Fibroblast of lung (primary cell): ENCODE results near the gene TSSC4. TPM values are rescaled to one million over a fixed set of nuclear protein-coding genes. Genes with fewer than 3 reads are reported as not detected.

ENCODE experiments used
- DNase-seq, 2 donors: peaks; one replicate each; pipeline versions ENCODE4 v3.0.0 to v3.0.0-alpha.2; 2010; ENCODE audit warnings: low read depth in 2 of 2
- H2AFZ ChIP-seq: 2 replicates; pipeline ENCODE4 v1.5.1; 2012; ENCODE audit warnings: low read length, control low read depth, inconsistent platforms
- H3K27ac ChIP-seq: 2 replicates; pipeline ENCODE4 v1.5.1; 2011; ENCODE audit warnings: low read length, control low read depth; ENCODE audit not compliant: insufficient read depth
- H3K27me3 ChIP-seq: 2 replicates; pipeline ENCODE4 v1.5.1; 2011; ENCODE audit warnings: mild to moderate bottlenecking, low read length; ENCODE audit not compliant: control insufficient read depth, insufficient read depth
- H3K36me3 ChIP-seq: 2 replicates; pipeline ENCODE4 v1.5.1; 2011; ENCODE audit warnings: low read length; ENCODE audit not compliant: control insufficient read depth, insufficient read depth
- H3K4me1 ChIP-seq: 2 replicates; pipeline ENCODE4 v1.5.1; 2011; ENCODE audit warnings: low read length; ENCODE audit not compliant: control insufficient read depth, insufficient read depth; ENCODE audit errors: extremely low read depth
- H3K4me2 ChIP-seq: 2 replicates; pipeline ENCODE4 v1.5.1; 2011; ENCODE audit warnings: low read length, control low read depth; ENCODE audit not compliant: insufficient read depth; ENCODE audit errors: extremely low read depth
- H3K4me3 ChIP-seq, 4 experiments: fragments of 200-600 bp in 1 of 4; sonication (generic) in 1 of 4; replicated peaks in 1 of 4; 2 replicates each; pipeline ENCODE4 v1.5.1; 2011 to 2016; ENCODE audit warnings: low read length in 4 of 4, low read depth in 3 of 4, mild to moderate bottlenecking in 3 of 4, control low read depth in 2 of 4, inconsistent platforms in 1 of 4, mixed read lengths in 1 of 4; ENCODE audit not compliant: insufficient read depth in 1 of 4; ENCODE audit errors: control extremely low read depth in 1 of 4
- H3K79me2 ChIP-seq: 2 replicates; pipeline ENCODE4 v1.5.1; 2012; ENCODE audit warnings: mild to moderate bottlenecking, low read length, inconsistent platforms; ENCODE audit not compliant: control insufficient read depth, insufficient read depth
- H3K9ac ChIP-seq: 2 replicates; pipeline ENCODE4 v1.5.1; 2011; ENCODE audit warnings: mild to moderate bottlenecking, low read length, control low read depth; ENCODE audit not compliant: insufficient read depth
- H3K9me3 ChIP-seq: 2 replicates; pipeline ENCODE4 v1.5.1; 2012; ENCODE audit warnings: low read depth, low read length; ENCODE audit not compliant: control insufficient read depth, insufficient read depth
- H4K20me1 ChIP-seq: 2 replicates; pipeline ENCODE4 v1.5.1; 2011; ENCODE audit warnings: low read length; ENCODE audit not compliant: control insufficient read depth, insufficient read depth; ENCODE audit errors: extremely low read depth
- EZH2 ChIP-seq: IDR thresholded peaks from 2 replicates; pipeline ENCODE4 v1.5.1; 2012; ENCODE audit warnings: low read length, control low read depth, mild to moderate bottlenecking; ENCODE audit errors: missing control alignments
- polyA plus RNA-seq, 2 donors: library from polyadenylated mRNA; depleted of rRNA in 1 of 2; stranded (reverse) in 1 of 2; unstranded in 1 of 2; fragments of >200 nt; gene quantifications; 2 replicates each; pipeline ENCODE4 v1.2.1, GENCODE V29; 2011 to 2012; ENCODE audit warnings: missing spikeins in 1 of 2
- total RNA-seq: library from RNA; depleted of rRNA; stranded (reverse); fragments of >200 nt; gene quantifications from 2 replicates; pipeline ENCODE4 v1.2.1, GENCODE V29; 2014
- TF ChIP-seq, protein P1 (sequence below), 2 donors: IDR thresholded peaks in 1 of 2; conservative IDR thresholded peaks in 1 of 2; 1 replicate in 1 of 2; 2 replicates in 1 of 2; pipeline ENCODE4 v1.5.1; 2011 to 2012; ENCODE audit warnings: low read length in 2 of 2, control low read depth in 1 of 2, inconsistent platforms in 1 of 2, low read depth in 1 of 2, mild to moderate bottlenecking in 1 of 2

Gene TSSC4
- total and polyA plus RNA-seq, 2 donors (not counting 1 experiment from before 2014, with no cell fraction given) = 8.8 to 48.7 TPM

DNA sequence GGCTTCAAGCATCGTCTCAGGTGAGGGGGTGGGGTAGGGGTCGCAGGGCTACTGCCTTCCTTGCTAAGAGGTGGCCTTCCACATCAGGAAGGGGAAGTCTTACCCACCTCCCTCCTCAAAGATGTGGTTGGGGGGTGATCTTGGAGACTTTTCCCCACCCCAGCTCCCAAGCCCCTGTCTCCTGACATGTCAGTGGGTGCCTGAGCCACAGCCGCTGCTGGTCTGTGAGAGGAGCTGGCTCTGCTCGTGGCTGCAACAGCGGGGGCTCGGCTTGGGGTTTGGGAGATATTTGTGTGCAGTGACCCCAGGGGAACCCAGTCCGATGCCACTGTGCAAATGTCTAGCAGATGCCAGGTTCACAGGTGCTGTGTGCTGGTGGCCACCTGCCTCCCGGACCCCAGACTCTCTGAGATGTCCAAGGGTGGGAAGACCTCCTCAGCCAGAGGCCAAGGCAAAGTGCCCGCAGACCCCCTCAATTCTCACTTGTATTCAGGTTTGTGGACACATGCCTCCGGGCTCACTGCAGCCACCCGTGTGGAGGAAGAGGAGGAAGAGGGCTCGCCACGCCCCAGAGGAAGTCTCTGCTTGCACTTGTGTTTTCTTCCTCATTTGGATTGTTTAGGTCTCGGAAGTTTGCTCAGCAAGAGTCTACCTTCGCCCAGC, 46.2 kb downstream of the TSSC4 start:
- no peak overlapping the region for H3K27ac ChIP-seq
- H3K4me1 ChIP-seq = no peaks in the 10 kb centered on the region
- H3K9me3 ChIP-seq = no peaks in the 10 kb centered on the region
- no peaks in the 10 kb centered on the region for H3K79me2 ChIP-seq
- no peak for DNase-seq
- no peak overlapping the region for H3K9ac ChIP-seq
- no peak overlapping the region for H2AFZ ChIP-seq
- no peak overlapping the region for H3K4me3 ChIP-seq
- TF ChIP-seq, protein P1, sequence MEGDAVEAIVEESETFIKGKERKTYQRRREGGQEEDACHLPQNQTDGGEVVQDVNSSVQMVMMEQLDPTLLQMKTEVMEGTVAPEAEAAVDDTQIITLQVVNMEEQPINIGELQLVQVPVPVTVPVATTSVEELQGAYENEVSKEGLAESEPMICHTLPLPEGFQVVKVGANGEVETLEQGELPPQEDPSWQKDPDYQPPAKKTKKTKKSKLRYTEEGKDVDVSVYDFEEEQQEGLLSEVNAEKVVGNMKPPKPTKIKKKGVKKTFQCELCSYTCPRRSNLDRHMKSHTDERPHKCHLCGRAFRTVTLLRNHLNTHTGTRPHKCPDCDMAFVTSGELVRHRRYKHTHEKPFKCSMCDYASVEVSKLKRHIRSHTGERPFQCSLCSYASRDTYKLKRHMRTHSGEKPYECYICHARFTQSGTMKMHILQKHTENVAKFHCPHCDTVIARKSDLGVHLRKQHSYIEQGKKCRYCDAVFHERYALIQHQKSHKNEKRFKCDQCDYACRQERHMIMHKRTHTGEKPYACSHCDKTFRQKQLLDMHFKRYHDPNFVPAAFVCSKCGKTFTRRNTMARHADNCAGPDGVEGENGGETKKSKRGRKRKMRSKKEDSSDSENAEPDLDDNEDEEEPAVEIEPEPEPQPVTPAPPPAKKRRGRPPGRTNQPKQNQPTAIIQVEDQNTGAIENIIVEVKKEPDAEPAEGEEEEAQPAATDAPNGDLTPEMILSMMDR (conservative IDR thresholded peaks at IDR 0.05 in 1 of 2, IDR thresholded peaks at IDR 0.05 in 1 of 2; ENCODE audit: low read depth in 1 of 2, low read length in 2 of 2) = no peak
- no peak for TF ChIP-seq EZH2
- H3K27me3 ChIP-seq = peaks cover 4% of the 10 kb centered on the region
- no peak overlapping the region for H3K4me2 ChIP-seq
- H4K20me1 ChIP-seq = no peaks in the 10 kb centered on the region
- no peaks in the 10 kb centered on the region for H3K36me3 ChIP-seq

DNA sequence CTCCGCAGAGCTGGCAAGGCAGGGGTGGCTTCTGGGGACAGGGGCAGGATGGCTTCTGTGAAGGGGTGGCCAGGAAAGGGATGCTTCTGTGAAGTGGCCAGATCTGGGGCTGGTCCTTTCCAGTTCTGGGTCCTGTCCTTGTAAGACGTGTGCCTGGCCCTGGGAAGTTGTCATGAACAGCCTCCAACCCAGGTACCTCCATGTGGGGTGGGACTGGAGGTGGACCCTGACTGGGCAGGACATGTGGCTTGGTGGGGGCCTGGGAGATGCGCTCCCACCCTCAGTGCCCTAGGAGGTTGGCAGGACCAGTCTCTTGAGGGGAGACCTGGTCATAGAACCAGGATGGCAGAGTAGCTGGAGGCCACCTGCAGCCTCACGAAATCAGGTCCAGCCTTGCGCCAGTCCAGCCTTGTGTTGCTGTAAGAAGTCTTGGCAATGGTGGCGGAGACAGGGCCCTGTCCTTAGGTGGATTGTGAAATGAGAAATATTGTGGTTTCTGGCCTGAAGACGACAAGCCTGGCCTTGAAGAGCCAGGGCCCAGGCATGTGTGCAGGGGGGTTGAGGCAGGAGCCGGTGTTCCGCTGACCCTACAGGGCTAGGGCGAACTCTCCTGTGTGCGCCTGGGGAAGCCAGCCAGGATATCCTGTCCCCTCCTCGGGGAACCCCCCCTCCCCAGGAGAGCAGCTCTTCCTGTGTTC, 46.9 kb downstream of the TSSC4 start:
- Histone ChIP-seq H3K4me3 (no peak overlapping the region), H3K79me2 (no peaks in the 10 kb centered on the region), H3K9ac (no peak overlapping the region), H3K4me1 (no peaks in the 10 kb centered on the region), H3K27ac (no peak overlapping the region), H4K20me1 (no peaks in the 10 kb centered on the region), H3K36me3 (no peaks in the 10 kb centered on the region), H3K9me3 (no peaks in the 10 kb centered on the region), H3K4me2 (no peak overlapping the region), H3K27me3 (peaks cover 4% of the 10 kb centered on the region), H2AFZ (no peak overlapping the region)
- DNase-seq = no peak
- no peak for TF ChIP-seq EZH2
- TF ChIP-seq, protein P1 (conservative IDR thresholded peaks at IDR 0.05 in 1 of 2, IDR thresholded peaks at IDR 0.05 in 1 of 2; ENCODE audit: low read depth in 1 of 2, low read length in 2 of 2) = no peak

DNA sequence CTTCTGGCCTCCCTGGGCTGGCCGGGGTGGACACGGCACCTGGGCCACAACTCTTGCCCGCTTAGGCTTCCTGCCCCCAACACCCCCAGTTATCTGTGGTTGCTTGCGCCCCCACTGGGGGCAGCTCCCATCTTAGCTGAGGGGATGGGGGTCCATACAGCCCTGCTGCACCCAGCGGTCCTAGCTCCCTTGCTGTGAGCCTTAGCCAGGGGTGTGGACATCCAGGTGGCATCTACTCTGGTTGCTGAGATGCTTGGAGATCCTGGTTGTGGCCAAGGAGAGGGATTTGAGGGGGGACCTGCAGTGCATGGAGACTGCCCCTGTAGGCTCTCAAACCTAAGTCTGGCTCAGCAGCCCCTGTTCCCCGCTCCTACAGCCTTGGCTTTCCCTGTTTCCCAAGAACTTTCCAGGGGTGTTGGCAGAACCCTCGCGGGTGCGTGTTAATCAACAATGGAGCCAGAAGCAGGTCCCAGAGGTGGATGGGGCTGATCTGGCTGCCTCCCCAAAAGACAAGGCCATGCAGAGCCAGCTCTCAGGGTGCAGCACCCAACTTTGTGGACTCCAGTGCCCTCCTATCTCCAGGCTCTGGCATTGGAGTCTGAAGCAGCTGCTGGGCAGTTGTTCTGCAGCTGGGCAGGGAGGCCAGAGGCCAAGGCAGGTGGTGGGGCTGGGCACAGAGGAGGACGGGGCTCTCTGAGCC, 47.6 kb downstream of the TSSC4 start:
- H3K9me3 ChIP-seq = no peaks in the 10 kb centered on the region
- no peak for TF ChIP-seq EZH2
- TF ChIP-seq, protein P1 (conservative IDR thresholded peaks at IDR 0.05 in 1 of 2, IDR thresholded peaks at IDR 0.05 in 1 of 2; ENCODE audit: low read depth in 1 of 2, low read length in 2 of 2) = no peak
- no peaks in the 10 kb centered on the region for H3K4me1 ChIP-seq
- H3K27ac ChIP-seq = no peak overlapping the region
- no peaks in the 10 kb centered on the region for H3K36me3 ChIP-seq
- H3K27me3 ChIP-seq = peaks cover 4% of the 10 kb centered on the region
- H3K4me3 ChIP-seq = no peak overlapping the region
- no peak for DNase-seq
- no peak overlapping the region for H3K9ac ChIP-seq
- H3K79me2 ChIP-seq = no peaks in the 10 kb centered on the region
- H2AFZ ChIP-seq = no peak overlapping the region
- no peak overlapping the region for H3K4me2 ChIP-seq
- no peaks in the 10 kb centered on the region for H4K20me1 ChIP-seq
